Prostate gland (tissue), 2 donors: ENCODE data around the gene MRPL23. TPM values are rescaled to one million over a fixed set of nuclear protein-coding genes. Genes with fewer than 3 reads are reported as not detected.

Source experiments
- DNase-seq: peaks from one replicate; pipeline ENCODE4 v3.0.0-alpha.2; 2019; ENCODE audit warnings: low spot score
- H3K27ac ChIP-seq, 2 donors: fragments of 200-600 bp; sonication (generic); 2 replicates each; pipeline ENCODE4 v1.5.1; 2017 to 2019
- H3K27me3 ChIP-seq: fragments of 200-600 bp; sonication (generic); replicated peaks from 2 replicates; pipeline ENCODE4 v1.5.1; 2019; ENCODE audit not compliant: insufficient read depth
- H3K36me3 ChIP-seq, 2 donors: fragments of 200-600 bp; sonication (generic); 1 replicate in 1 of 2; 2 replicates in 1 of 2; pipeline versions ENCODE4 v1.5.1 to v1.8.1; 2017 to 2019
- H3K4me1 ChIP-seq: fragments of 200-600 bp; sonication (generic); replicated peaks from 2 replicates; pipeline ENCODE4 v1.5.1; 2019
- H3K4me3 ChIP-seq, 2 donors: fragments of 200-600 bp; sonication (generic); 2 replicates each; pipeline ENCODE4 v1.5.1; 2017 to 2019
- H3K9me3 ChIP-seq: fragments of 200-600 bp; sonication (generic); 2 replicates; pipeline ENCODE4 v1.5.1; 2017
- CTCF ChIP-seq, 4 experiments: fragments of 200-600 bp in 2 of 4; fragments of 450-650 bp in 2 of 4; sonication (generic) in 2 of 4; IDR thresholded peaks; 1 replicate in 3 of 4; 2 replicates in 1 of 4; pipeline ENCODE4 v1.5.1; 2016 to 2019; ENCODE audit warnings: antibody characterized with exemption in 4 of 4, mild to moderate bottlenecking in 2 of 4, moderate library complexity in 2 of 4
- POLR2A ChIP-seq: fragments of 450-650 bp; IDR thresholded peaks from one replicate; pipeline ENCODE4 v1.6.1; 2016; ENCODE audit warnings: antibody characterized with exemption, mild to moderate bottlenecking
- POLR2AphosphoS5 ChIP-seq: sonication (generic); formaldehyde crosslinking; IDR thresholded peaks from one replicate; pipeline ENCODE4 v1.6.1; 2017; ENCODE audit warnings: antibody characterized with exemption
- WGBS: methylation state at CpG from one replicate; pipeline ENCODE4 v1.1.5; 2018; 5-methylcytosine and 5-hydroxymethylcytosine counted together
- intact Hi-C: fragments of 100-400 bp; cut with DNase I; formaldehyde crosslinking; loops from one replicate; pipeline ENCODE4 v1.14.2; 2022
- total RNA-seq, 2 donors: library from RNA; depleted of rRNA; stranded (reverse); fragments of >200 nt; gene quantifications; one replicate each; pipeline ENCODE4 v1.1.0, GENCODE V29; 2016

Gene MRPL23
- total RNA-seq, 2 donors from 2014 or later, result 155 to 162 TPM

DNA sequence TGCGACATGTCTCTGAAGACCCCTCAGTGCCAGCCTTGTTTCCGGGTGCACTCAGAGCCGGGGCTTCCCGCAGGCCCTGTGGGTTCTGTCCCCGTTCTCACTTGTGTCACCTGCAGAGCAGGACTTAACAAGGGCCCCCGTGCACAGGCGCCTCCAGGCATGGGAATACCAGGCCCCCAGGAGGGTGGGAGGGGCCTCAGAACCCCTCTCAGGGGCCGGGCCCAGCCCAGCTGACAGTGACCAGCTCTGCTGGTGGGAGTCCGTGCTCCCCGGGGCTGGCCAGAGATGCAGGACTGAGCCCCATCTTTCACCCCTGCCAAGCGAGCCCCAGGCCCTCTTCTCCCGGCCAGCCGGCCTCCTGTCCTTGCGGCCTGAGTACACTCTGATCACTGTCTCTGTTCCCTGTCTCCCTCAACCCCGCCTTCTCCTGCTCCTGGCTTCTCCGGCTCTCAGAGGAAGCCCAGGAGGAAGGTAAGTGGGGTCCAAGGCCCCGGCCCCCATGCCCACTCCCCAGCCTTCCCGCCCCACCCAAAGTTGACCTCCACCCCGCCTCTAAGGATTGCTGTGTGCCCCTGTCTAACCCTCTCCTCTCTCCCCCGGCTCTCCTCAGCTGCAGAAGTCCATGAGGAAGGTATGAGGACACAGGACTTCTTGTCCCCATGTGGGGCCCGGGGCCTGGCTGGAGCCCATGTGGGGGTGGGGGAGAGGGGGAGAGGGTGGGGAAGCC lies 22.3 kb upstream of the MRPL23 start:
- no peak for TF ChIP-seq CTCF (IDR thresholded peaks at IDR 0.05)
- no peak for TF ChIP-seq POLR2AphosphoS5
- no peak for TF ChIP-seq POLR2A
- Histone ChIP-seq H3K9me3 (no peaks in the 10 kb centered on the region), H3K4me3 (no peak overlapping the region), H3K27me3 (no peaks in the 10 kb centered on the region), H3K36me3 (no peaks in the 10 kb centered on the region), H3K4me1 (no peaks in the 10 kb centered on the region), H3K27ac (no peak overlapping the region)
- intact Hi-C loops, result loop anchor here (10.0 kb wide), 2 partner anchors 230 kb away; partner anchors contain the start of gene KRTAP5-6
- 73% methylated on average over 21 of the region's 21 CpGs for WGBS
- DNase-seq, result no peak

- TF ChIP-seq CTCF (IDR thresholded peaks at IDR 0.05) (no peak), POLR2A (no peak), POLR2AphosphoS5 (no peak)
- Histone ChIP-seq H3K9me3 (no peaks in the 10 kb centered on the region), H3K4me3 (no peak overlapping the region), H3K27ac (no peak overlapping the region), H3K36me3 (no peaks in the 10 kb centered on the region), H3K4me1 (no peaks in the 10 kb centered on the region), H3K27me3 (no peaks in the 10 kb centered on the region)
- WGBS, result 91% methylated on average over 22 of the region's 23 CpGs
- DNase-seq, result no peak
- intact Hi-C loops, result loop anchor here (10.0 kb wide), 2 partner anchors 229 to 231 kb away; partner anchors contain the start of gene KRTAP5-6
These were observed 21.6 kb upstream of the MRPL23 start for GRCh38 chr11:1925373-1926155.

DNA sequence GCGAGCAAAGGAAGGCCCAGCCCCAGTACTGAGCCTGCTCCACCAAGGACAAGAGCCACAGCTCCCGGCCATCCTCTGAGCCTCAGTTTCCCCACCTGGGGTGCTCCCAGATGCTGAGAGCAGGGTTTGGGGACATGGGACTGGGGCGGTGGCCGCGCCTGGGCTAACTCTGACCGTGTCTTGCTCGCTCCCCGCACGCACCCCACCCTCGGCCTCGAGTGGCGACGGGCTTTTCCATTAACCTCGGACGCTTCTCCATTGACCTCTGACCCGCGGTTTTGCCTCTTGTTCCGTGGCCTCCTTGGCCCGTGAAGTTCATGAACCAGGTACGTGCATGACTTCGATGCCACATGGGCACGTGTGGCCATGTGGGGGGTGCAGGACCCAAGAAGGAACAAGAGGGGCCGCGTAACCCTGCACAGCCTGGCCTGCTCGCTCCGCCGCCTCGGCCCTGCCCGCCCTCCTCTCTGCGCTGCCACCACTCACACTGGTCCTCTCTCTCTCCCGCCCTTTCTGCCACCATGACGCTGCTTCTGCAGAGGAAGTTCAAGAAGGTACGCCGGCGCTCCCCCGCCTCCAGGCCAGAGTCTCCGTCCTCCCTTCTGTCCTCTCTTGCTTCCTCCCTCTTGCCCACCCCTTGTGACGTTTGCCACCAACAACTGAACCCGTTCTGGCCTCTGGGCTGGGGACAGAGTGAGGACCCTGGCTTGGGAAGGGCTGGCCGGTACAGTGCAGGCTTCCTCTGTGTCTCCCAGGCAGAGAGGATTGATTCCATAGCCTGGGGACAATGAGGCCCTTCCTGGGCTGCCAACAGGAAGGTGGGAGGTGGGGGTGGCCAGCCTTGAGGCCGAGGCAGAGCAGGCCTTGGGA lies 20.7 kb upstream of the MRPL23 start:
- no peak for TF ChIP-seq POLR2AphosphoS5
- TF ChIP-seq POLR2A, result no peak
- no peak for TF ChIP-seq CTCF (IDR thresholded peaks at IDR 0.05)
- H3K9me3 ChIP-seq, result no peaks in the 10 kb centered on the region
- no peaks in the 10 kb centered on the region for H3K4me1 ChIP-seq
- intact Hi-C loops, result loop anchor here (10.0 kb wide), 2 partner anchors 228 to 232 kb away; partner anchors contain the start of gene KRTAP5-6
- no peak for DNase-seq
- WGBS, result 91% methylated on average over 41 of the region's 41 CpGs
- H3K36me3 ChIP-seq, result no peaks in the 10 kb centered on the region
- H3K4me3 ChIP-seq, result no peak overlapping the region
- no peaks in the 10 kb centered on the region for H3K27me3 ChIP-seq
- no peak overlapping the region for H3K27ac ChIP-seq

DNA sequence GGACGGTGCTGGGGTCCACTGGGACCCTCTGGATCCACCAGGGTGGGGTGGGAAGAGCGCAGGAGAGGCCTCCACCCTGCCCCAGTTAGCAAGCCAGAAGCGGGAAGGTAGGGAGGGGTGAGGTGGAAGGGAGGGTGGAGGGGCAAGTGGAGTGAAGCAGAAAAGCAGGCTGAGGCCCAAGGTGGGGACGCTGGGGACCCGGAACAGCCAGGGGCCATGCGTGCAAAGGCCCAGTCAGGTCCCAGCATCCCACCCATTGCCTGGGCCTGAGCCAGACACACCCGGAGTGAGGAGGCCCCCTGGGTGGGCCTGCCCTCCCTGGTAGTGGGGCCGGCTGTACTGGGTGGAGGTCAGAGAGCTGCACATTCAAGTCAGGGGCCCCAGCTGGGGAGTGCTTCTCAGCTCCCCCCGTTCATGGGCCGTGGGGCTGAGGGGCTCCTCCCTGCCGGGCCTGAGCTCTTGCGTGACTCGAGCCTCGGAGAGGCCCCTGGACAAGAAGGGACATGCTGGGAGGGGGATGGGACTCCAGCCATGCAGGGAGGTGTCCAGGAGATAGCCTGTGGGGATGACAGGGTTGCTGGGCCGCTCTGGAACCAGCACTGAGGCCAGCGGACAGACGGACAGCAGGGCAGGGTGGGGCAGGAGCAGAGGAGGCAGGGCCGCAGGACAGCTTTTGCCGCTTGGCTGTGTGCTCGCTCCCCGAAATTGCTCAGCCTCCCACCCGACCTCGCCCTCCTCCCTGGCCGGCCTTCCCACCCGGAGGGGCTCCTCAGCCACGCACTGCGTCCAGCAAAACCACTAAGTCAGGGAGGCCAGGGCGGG lies 19.9 kb upstream of the MRPL23 start:
- intact Hi-C loops, result loop anchor here (10.0 kb wide), 2 partner anchors 228 to 232 kb away; partner anchors contain the start of gene KRTAP5-6
- Histone ChIP-seq H3K4me1 (no peaks in the 10 kb centered on the region), H3K4me3 (no peak overlapping the region), H3K27me3 (no peaks in the 10 kb centered on the region), H3K9me3 (no peaks in the 10 kb centered on the region), H3K36me3 (no peaks in the 10 kb centered on the region), H3K27ac (no peak overlapping the region)
- no peak for TF ChIP-seq CTCF (IDR thresholded peaks at IDR 0.05)
- no peak for TF ChIP-seq POLR2AphosphoS5
- no peak for TF ChIP-seq POLR2A
- no peak for DNase-seq
- 71% methylated on average over 28 of the region's 28 CpGs for WGBS
